Astrocyte (in vitro differentiated cells and primary cell): ENCODE measurements around the gene MCMBP. TPM values are rescaled to one million over a fixed set of nuclear protein-coding genes. Genes with fewer than 3 reads are reported as not detected.

ENCODE experiments used
- DNase-seq: peaks from one replicate; pipeline ENCODE4 v3.0.0-alpha.2; 2010; ENCODE audit warnings: low read depth
- FAIRE-seq: peaks from 2 replicates; lab custom pipeline; 2011; peaks lifted over from hg19 to GRCh38; lab: Jason Lieb, UNC
- H2AFZ ChIP-seq: 2 replicates; pipeline ENCODE4 v1.6.0; 2012; ENCODE audit warnings: low read depth, low read length, inconsistent platforms
- H3K27ac ChIP-seq: 2 replicates; pipeline ENCODE4 v1.5.1; 2011; ENCODE audit warnings: low read depth, low read length, inconsistent platforms
- H3K27me3 ChIP-seq: 2 replicates; pipeline ENCODE4 v1.6.0; 2011; ENCODE audit warnings: low read length, inconsistent platforms; ENCODE audit not compliant: insufficient read depth
- H3K36me3 ChIP-seq: 2 replicates; pipeline ENCODE4 v1.5.1; 2011; ENCODE audit warnings: low read length, inconsistent platforms; ENCODE audit not compliant: insufficient read depth
- H3K4me1 ChIP-seq: 2 replicates; pipeline ENCODE4 v1.5.1; 2011; ENCODE audit warnings: low read length, inconsistent platforms; ENCODE audit not compliant: insufficient read depth
- H3K4me2 ChIP-seq: 2 replicates; pipeline ENCODE4 v1.6.0; 2012; ENCODE audit warnings: low read length, inconsistent platforms
- H3K4me3 ChIP-seq: 2 replicates; pipeline ENCODE4 v1.5.1; 2011; ENCODE audit warnings: low read depth, mild to moderate bottlenecking, low read length, inconsistent platforms; ENCODE audit not compliant: insufficient read depth
- H3K79me2 ChIP-seq: 2 replicates; pipeline ENCODE4 v1.6.0; 2012; ENCODE audit warnings: mild to moderate bottlenecking, low read length, inconsistent platforms; ENCODE audit not compliant: insufficient read depth
- H3K9ac ChIP-seq: 2 replicates; pipeline ENCODE4 v1.6.0; 2012; ENCODE audit warnings: mild to moderate bottlenecking, low read length, inconsistent platforms
- H3K9me3 ChIP-seq: 2 replicates; pipeline ENCODE4 v1.5.1; 2012; ENCODE audit warnings: low read depth, mild to moderate bottlenecking, low read length, inconsistent platforms; ENCODE audit not compliant: insufficient read depth
- H4K20me1 ChIP-seq: 2 replicates; pipeline ENCODE4 v1.6.0; 2012; ENCODE audit warnings: low read length, inconsistent platforms; ENCODE audit not compliant: insufficient read depth
- H3K27ac Mint-ChIP-seq: one replicate; pipeline ENCODE4 v1.8.0; 2021; ENCODE audit warnings: mild to moderate bottlenecking, mixed read lengths; ENCODE audit not compliant: unreplicated experiment
- H3K27me3 Mint-ChIP-seq: one replicate; pipeline ENCODE4 v1.8.0; 2021; ENCODE audit warnings: low read depth, mixed read lengths; ENCODE audit not compliant: unreplicated experiment
- H3K36me3 Mint-ChIP-seq: one replicate; pipeline ENCODE4 v1.8.0; 2021; ENCODE audit warnings: low read depth, mixed read lengths; ENCODE audit not compliant: unreplicated experiment
- H3K4me1 Mint-ChIP-seq: one replicate; pipeline ENCODE4 v1.8.0; 2021; ENCODE audit warnings: low read depth, mixed read lengths; ENCODE audit not compliant: unreplicated experiment
- H3K4me3 Mint-ChIP-seq: one replicate; pipeline ENCODE4 v1.8.0; 2021; ENCODE audit warnings: mild to moderate bottlenecking, moderate library complexity, mixed read lengths; ENCODE audit not compliant: unreplicated experiment
- H3K9me3 Mint-ChIP-seq: one replicate; pipeline ENCODE4 v1.8.0; 2021; ENCODE audit warnings: mild to moderate bottlenecking, mixed read lengths; ENCODE audit not compliant: unreplicated experiment
- EZH2 ChIP-seq: IDR thresholded peaks from 2 replicates; pipeline ENCODE4 v1.6.1; 2012; ENCODE audit warnings: mild to moderate bottlenecking, low read length, inconsistent platforms; ENCODE audit not compliant: insufficient read depth
- total RNA-seq: library from RNA; stranded (reverse); gene quantifications from 2 replicates; pipeline ENCODE4 v1.2.1, GENCODE V29; 2021
- TF ChIP-seq, protein P1 (sequence below): IDR thresholded peaks from 2 replicates; pipeline ENCODE4 v1.5.1; 2011; ENCODE audit warnings: low read depth, mild to moderate bottlenecking, inconsistent platforms, low read length, moderate library complexity; ENCODE audit not compliant: insufficient read depth

MCMBP gene
- total RNA-seq, 1 donor from 2014 or later, result 40.9 TPM

DNA sequence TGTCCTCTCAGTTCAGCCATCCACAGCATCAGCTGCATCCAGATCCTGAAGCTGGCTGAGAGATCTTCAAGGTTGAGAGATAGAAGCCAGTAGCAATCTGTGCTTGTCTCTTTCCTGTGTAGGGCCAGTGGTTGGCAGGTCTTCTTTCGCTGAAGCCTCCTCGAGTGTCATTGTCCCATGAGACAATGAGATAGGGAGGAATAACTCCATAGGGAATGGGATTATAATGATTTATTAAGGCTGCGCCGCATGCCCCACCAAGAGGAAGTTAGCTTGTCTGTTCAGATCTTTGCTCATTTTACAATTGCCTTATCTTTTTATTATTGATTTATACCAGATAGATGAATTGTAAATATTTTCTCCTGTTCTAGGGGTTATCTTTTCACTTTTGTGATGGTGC is 61.5 kb downstream of the MCMBP start:
- peaks cover 19% of the 10 kb centered on the region for H3K4me1 Mint-ChIP-seq
- no peak for DNase-seq
- no peak overlapping the region for H3K27ac Mint-ChIP-seq

DNA sequence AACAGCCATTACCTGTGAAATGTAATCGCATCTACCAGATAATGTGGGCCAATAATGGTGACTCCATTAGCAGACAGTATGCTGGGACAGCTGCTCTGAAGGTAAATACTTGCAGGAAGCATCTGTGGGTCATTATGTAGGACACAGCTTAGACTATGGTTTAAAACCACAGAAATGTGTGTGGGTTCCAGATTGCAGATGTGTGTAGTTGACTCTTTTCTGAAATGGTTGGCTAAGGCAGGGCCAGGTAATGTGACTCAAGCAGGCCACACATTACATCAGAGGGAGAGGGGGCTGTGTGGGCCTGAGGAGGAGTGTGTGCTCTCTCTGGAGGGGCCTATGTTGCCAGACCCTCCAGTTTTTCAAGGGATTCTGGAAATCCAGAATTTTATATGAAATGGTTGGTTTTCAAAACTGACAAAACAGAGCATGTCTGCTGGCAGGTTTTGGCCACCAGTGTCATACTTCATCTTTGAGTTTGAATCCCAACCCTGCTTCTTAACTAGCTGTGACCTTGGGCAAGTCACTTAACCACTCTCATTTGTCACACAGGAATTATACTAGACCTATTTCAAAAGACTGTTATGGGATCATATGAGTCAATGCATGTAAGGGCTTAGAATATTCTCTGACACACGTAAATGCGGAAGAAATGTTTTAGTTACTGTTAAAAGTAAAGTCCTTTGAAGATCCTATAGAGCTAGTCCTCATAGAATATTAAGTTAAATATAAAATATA is 64.5 kb downstream of the MCMBP start:
- Mint-ChIP-seq H3K36me3 (no peaks in the 10 kb centered on the region), H3K4me3 (no peak overlapping the region), H3K4me1 (peaks cover 33% of the 10 kb centered on the region), H3K9me3 (no peaks in the 10 kb centered on the region), H3K27me3 (no peaks in the 10 kb centered on the region), H3K27ac (peak overlapping the region; percentile 95)
- FAIRE-seq (peak; percentile 86), DNase-seq (peak; percentile 91)
- H3K36me3 ChIP-seq, result no peaks in the 10 kb centered on the region
- no peaks in the 10 kb centered on the region for H4K20me1 ChIP-seq
- no peaks in the 10 kb centered on the region for H3K9me3 ChIP-seq
- H3K79me2 ChIP-seq, result no peaks in the 10 kb centered on the region
- H3K9ac ChIP-seq, result no peak overlapping the region
- peaks cover 10% of the 10 kb centered on the region for H3K4me1 ChIP-seq
- no peak overlapping the region for H3K27ac ChIP-seq
- peak overlapping the region; percentile 7 for H3K4me2 ChIP-seq
- H2AFZ ChIP-seq, result no peak overlapping the region
- no peak overlapping the region for H3K4me3 ChIP-seq
- TF ChIP-seq EZH2, result no peak
- TF ChIP-seq, protein P1, sequence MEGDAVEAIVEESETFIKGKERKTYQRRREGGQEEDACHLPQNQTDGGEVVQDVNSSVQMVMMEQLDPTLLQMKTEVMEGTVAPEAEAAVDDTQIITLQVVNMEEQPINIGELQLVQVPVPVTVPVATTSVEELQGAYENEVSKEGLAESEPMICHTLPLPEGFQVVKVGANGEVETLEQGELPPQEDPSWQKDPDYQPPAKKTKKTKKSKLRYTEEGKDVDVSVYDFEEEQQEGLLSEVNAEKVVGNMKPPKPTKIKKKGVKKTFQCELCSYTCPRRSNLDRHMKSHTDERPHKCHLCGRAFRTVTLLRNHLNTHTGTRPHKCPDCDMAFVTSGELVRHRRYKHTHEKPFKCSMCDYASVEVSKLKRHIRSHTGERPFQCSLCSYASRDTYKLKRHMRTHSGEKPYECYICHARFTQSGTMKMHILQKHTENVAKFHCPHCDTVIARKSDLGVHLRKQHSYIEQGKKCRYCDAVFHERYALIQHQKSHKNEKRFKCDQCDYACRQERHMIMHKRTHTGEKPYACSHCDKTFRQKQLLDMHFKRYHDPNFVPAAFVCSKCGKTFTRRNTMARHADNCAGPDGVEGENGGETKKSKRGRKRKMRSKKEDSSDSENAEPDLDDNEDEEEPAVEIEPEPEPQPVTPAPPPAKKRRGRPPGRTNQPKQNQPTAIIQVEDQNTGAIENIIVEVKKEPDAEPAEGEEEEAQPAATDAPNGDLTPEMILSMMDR, result no peak
- no peaks in the 10 kb centered on the region for H3K27me3 ChIP-seq

More for the DNA sequence above, 61.5 kb downstream of the MCMBP start:
- Histone ChIP-seq H3K4me3 (no peak overlapping the region), H3K9me3 (no peaks in the 10 kb centered on the region), H3K36me3 (no peaks in the 10 kb centered on the region), H4K20me1 (no peaks in the 10 kb centered on the region), H3K4me2 (no peak overlapping the region), H3K79me2 (no peaks in the 10 kb centered on the region), H3K4me1 (peaks cover 2% of the 10 kb centered on the region), H3K27ac (no peak overlapping the region), H3K9ac (no peak overlapping the region), H2AFZ (no peak overlapping the region), H3K27me3 (no peaks in the 10 kb centered on the region)
- H3K27me3 Mint-ChIP-seq, result no peaks in the 10 kb centered on the region
- TF ChIP-seq, protein P1, result no peak
- TF ChIP-seq EZH2, result no peak
- no peak overlapping the region for H3K4me3 Mint-ChIP-seq
- no peaks in the 10 kb centered on the region for H3K9me3 Mint-ChIP-seq
- no peak for FAIRE-seq
- H3K36me3 Mint-ChIP-seq, result peaks cover 6% of the 10 kb centered on the region
